B cell (primary cell): ENCODE measurements around the gene KLHL3. TPM values are rescaled to one million over a fixed set of nuclear protein-coding genes. Genes with fewer than 3 reads are reported as not detected.

ENCODE experiments used
- ATAC-seq: fragments of 200-7000 bp; cut with Tn5 transposase; one replicate; pipeline ENCODE4 v1.10.0; 2021; ENCODE audit warnings: low read depth, mild to moderate bottlenecking, moderate number of reproducible peaks, moderate library complexity
- CTCF ChIA-PET: fragments of 350-600 bp; sonication (Branson Sonifier 250); formaldehyde crosslinking; loops from one replicate; lab custom pipeline; 2021; ENCODE audit warnings: antibody characterized with exemption, inconsistent platforms; lab: Charles Lee
- POLR2A ChIA-PET: fragments of 350-600 bp; sonication (Branson Sonifier 250); formaldehyde crosslinking; loops from one replicate; lab custom pipeline; 2021; ENCODE audit warnings: antibody characterized with exemption; lab: Charles Lee
- DNase-seq: peaks from one replicate; pipeline ENCODE4 v3.0.0; 2013
- H2AFZ ChIP-seq: 2 replicates; pipeline ENCODE4 v1.6.1; 2012; ENCODE audit warnings: mild to moderate bottlenecking, low read depth, low read length; ENCODE audit not compliant: insufficient read depth, poor library complexity, severe bottlenecking
- H3K27ac ChIP-seq, 2 donors: 1 replicate in 1 of 2; 2 replicates in 1 of 2; pipeline ENCODE4 v1.5.1; 2012 to 2013; ENCODE audit warnings: low read length in 2 of 2, mild to moderate bottlenecking in 2 of 2, moderate library complexity in 1 of 2
- H3K27me3 ChIP-seq, 4 experiments: fragments of 200-600 bp in 1 of 4; sonication (generic) in 1 of 4; replicated peaks in 1 of 4; 1 replicate in 2 of 4; 2 replicates in 2 of 4; pipeline versions ENCODE4 v1.6.1 to v1.7.0; 2013 to 2016; ENCODE audit warnings: low read length in 3 of 4, mild to moderate bottlenecking in 2 of 4, mixed read lengths in 1 of 4, moderate library complexity in 1 of 4; ENCODE audit not compliant: insufficient read depth in 4 of 4, control insufficient read depth in 3 of 4; ENCODE audit errors: control extremely low read depth in 1 of 4
- H3K36me3 ChIP-seq, 2 experiments: replicated peaks in 1 of 2; 1 replicate in 1 of 2; 2 replicates in 1 of 2; pipeline versions ENCODE4 v1.6.1 to v1.7.1; 2013; ENCODE audit warnings: low read length in 1 of 2; ENCODE audit not compliant: insufficient read depth in 2 of 2, control insufficient read depth in 1 of 2; ENCODE audit errors: control extremely low read depth in 1 of 2, extremely low read depth in 1 of 2
- H3K4me1 ChIP-seq, 2 donors: fragments of 200-600 bp in 1 of 2; sonication (generic) in 1 of 2; 1 replicate in 1 of 2; 2 replicates in 1 of 2; pipeline versions ENCODE4 v1.5.1 to v1.6.1; 2013 to 2017; ENCODE audit warnings: low read length in 2 of 2; ENCODE audit not compliant: control insufficient read depth in 2 of 2, insufficient read depth in 2 of 2
- H3K4me2 ChIP-seq: replicated peaks from 2 replicates; pipeline ENCODE3; 2012; ENCODE audit warnings: mild to moderate bottlenecking, low read depth, low read length; ENCODE audit not compliant: poor library complexity, severe bottlenecking
- H3K4me3 ChIP-seq, 5 experiments: fragments of 200-600 bp in 1 of 5; sonication (generic) in 1 of 5; 1 replicate in 3 of 5; 2 replicates in 2 of 5; pipeline versions ENCODE4 v1.5.1 to v1.7.0; 2011 to 2016; ENCODE audit warnings: low read length in 4 of 5, mild to moderate bottlenecking in 4 of 5, low read depth in 2 of 5, control low read depth in 1 of 5, moderate library complexity in 1 of 5; ENCODE audit not compliant: insufficient read depth in 1 of 5; ENCODE audit errors: control extremely low read depth in 1 of 5, extremely low read depth in 1 of 5
- H3K79me2 ChIP-seq: fragments of 200-600 bp; sonication (generic); one replicate; pipeline ENCODE4 v1.6.0; 2016; ENCODE audit warnings: low read length; ENCODE audit not compliant: control insufficient read depth, insufficient read depth
- H3K9ac ChIP-seq: fragments of 200-600 bp; sonication (generic); 2 replicates; pipeline ENCODE4 v1.6.1; 2017; ENCODE audit warnings: mild to moderate bottlenecking, low read length, moderate library complexity
- H3K9me3 ChIP-seq, 3 donors: one replicate each; pipeline versions ENCODE4 v1.6.1 to v1.7.1; 2013; ENCODE audit warnings: low read length in 2 of 3; ENCODE audit not compliant: control insufficient read depth in 2 of 3, insufficient read depth in 1 of 3; ENCODE audit errors: control extremely low read depth in 1 of 3
- H4K20me1 ChIP-seq: 2 replicates; pipeline ENCODE4 v1.6.0; 2012; ENCODE audit warnings: mild to moderate bottlenecking, low read length; ENCODE audit not compliant: insufficient read depth, control insufficient read depth, poor library complexity, severe bottlenecking
- H3K27ac Mint-ChIP-seq: one replicate; pipeline ENCODE4 v1.8.0; 2021; ENCODE audit warnings: mixed read lengths
- H3K27me3 Mint-ChIP-seq: one replicate; pipeline ENCODE4 v1.8.0; 2021; ENCODE audit warnings: mixed read lengths
- H3K4me1 Mint-ChIP-seq: one replicate; pipeline ENCODE4 v1.8.0; 2021; ENCODE audit warnings: mixed read lengths
- H3K4me3 Mint-ChIP-seq: one replicate; pipeline ENCODE4 v1.8.0; 2021; ENCODE audit warnings: mixed read lengths
- H3K9me3 Mint-ChIP-seq: one replicate; pipeline ENCODE4 v1.8.0; 2022; ENCODE audit warnings: mixed read lengths; ENCODE audit not compliant: insufficient read depth
- CTCF ChIP-seq: fragments of 200-600 bp; IDR thresholded peaks from one replicate; pipeline ENCODE4 v1.8.0; 2022; ENCODE audit warnings: antibody characterized with exemption, mild to moderate bottlenecking
- EZH2 ChIP-seq: IDR thresholded peaks from 2 replicates; pipeline ENCODE4 v1.6.1; 2012; ENCODE audit warnings: borderline replicate concordance, low read depth, mild to moderate bottlenecking, moderate library complexity, low read length; ENCODE audit not compliant: insufficient read depth, poor library complexity, severe bottlenecking
- WGBS: methylation state at CpG from one replicate; pipeline ENCODE4 v1.1.5; 2013; ENCODE audit warnings: missing lambda C conversion rate; ENCODE audit not compliant: insufficient coverage; 5-methylcytosine and 5-hydroxymethylcytosine counted together
- intact Hi-C: fragments of 100-400 bp; cut with micrococcal nuclease; formaldehyde crosslinking; loops from one replicate; pipeline ENCODE4 v1.10.0; 2022
- polyA plus RNA-seq: library from polyadenylated mRNA; depleted of rRNA; stranded (reverse); fragments of >200 nt; gene quantifications from 2 replicates; pipeline ENCODE4 v1.2.3, GENCODE V29; 2012
- total RNA-seq, 2 donors: library from RNA; stranded (reverse); fragments of 120-200 nt in 1 of 2; gene quantifications; 1 replicate in 1 of 2; 2 replicates in 1 of 2; pipeline versions ENCODE4 v1.2.3 to v1.2.4, GENCODE V29; 2013 to 2022

Gene KLHL3
- total and polyA plus RNA-seq, 2 donors (not counting 1 experiment from before 2014, with no cell fraction given) = 3.3 to 4.5 TPM

GRCh38 chr5:137730336-137730735 lies 5.6 kb downstream of the KLHL3 start:
- no peak for ATAC-seq
- CTCF ChIA-PET = interaction anchor here (1.6 to 4.0 kb wide), 2 partner anchors 9 to 12 kb away, joined by 4 to 28 read pairs; no protein-coding TSS in a partner anchor
- peaks cover 3% of the 10 kb centered on the region for H3K27me3 Mint-ChIP-seq

GRCh38 chr5:137728048-137728447 lies 7.8 kb downstream of the KLHL3 start:
- TF ChIP-seq CTCF = no peak
- CTCF ChIA-PET = interaction anchor here (2.8 kb wide), 1 partner anchor 14 kb away, joined by 12 read pairs; no protein-coding TSS in a partner anchor
- Histone ChIP-seq H3K27me3 (no peaks in the 10 kb centered on the region), H3K36me3 (no peaks in the 10 kb centered on the region), H2AFZ (no peak overlapping the region), H3K4me1 (no peaks in the 10 kb centered on the region), H3K9me3 (no peaks in the 10 kb centered on the region), H3K4me3 (no peak overlapping the region), H4K20me1 (no peaks in the 10 kb centered on the region), H3K79me2 (no peaks in the 10 kb centered on the region), H3K4me2 (no peak overlapping the region), H3K9ac (no peak overlapping the region), H3K27ac (no peak overlapping the region)
- Mint-ChIP-seq H3K4me1 (no peaks in the 10 kb centered on the region), H3K9me3 (no peaks in the 10 kb centered on the region), H3K27ac (no peak overlapping the region), H3K27me3 (no peaks in the 10 kb centered on the region), H3K4me3 (no peak overlapping the region)
- DNase-seq (no peak), ATAC-seq (no peak)
- WGBS = no CpG with 5 or more reads among the region's 1 CpG
- POLR2A ChIA-PET = no interaction called here
- intact Hi-C loops = no loop called here

More at GRCh38 chr5:137730336-137730735, 5.6 kb downstream of the KLHL3 start:
- Mint-ChIP-seq H3K9me3 (no peaks in the 10 kb centered on the region), H3K4me1 (no peaks in the 10 kb centered on the region), H3K27ac (no peak overlapping the region), H3K4me3 (no peak overlapping the region)
- no peaks in the 10 kb centered on the region for H3K27me3 ChIP-seq
- H3K4me3 ChIP-seq = no peak overlapping the region
- no peaks in the 10 kb centered on the region for H3K79me2 ChIP-seq
- no peaks in the 10 kb centered on the region for H3K9me3 ChIP-seq
- no peak overlapping the region for H3K4me2 ChIP-seq
- DNase-seq = no peak
- no peak for TF ChIP-seq CTCF
- TF ChIP-seq EZH2 = no peak
- H3K36me3 ChIP-seq = no peaks in the 10 kb centered on the region
- no peaks in the 10 kb centered on the region for H4K20me1 ChIP-seq
- H3K27ac ChIP-seq = no peak overlapping the region
- no peak overlapping the region for H3K9ac ChIP-seq
- intact Hi-C loops = no loop called here
- H2AFZ ChIP-seq = no peak overlapping the region
- H3K4me1 ChIP-seq = peaks cover 11 to 12% of the 10 kb centered on the region in 2 donors
- POLR2A ChIA-PET = no interaction called here
